Nephron progenitor cell (in vitro differentiated cells): Measurements from ENCODE around the gene MARK2.
"Not testable (repeated sequence)": the region's sequence is repeated elsewhere in the genome, so short reads cannot be mapped to it uniquely, and the experiment has no call there.

Experiments
- DNase-seq: peaks from one replicate; pipeline ENCODE4 v3.0.0; 2021
- H3K27ac Mint-ChIP-seq: 2 replicates; pipeline ENCODE4 v1.8.0; 2021; ENCODE audit warnings: mild to moderate bottlenecking, moderate library complexity, mixed read lengths
- H3K27me3 Mint-ChIP-seq: 2 replicates; pipeline ENCODE4 v1.8.0; 2021; ENCODE audit warnings: mild to moderate bottlenecking, low read depth, mixed read lengths; ENCODE audit not compliant: poor library complexity
- H3K36me3 Mint-ChIP-seq: 2 replicates; pipeline ENCODE4 v1.8.0; 2021; ENCODE audit warnings: low read depth, mixed read lengths
- H3K4me1 Mint-ChIP-seq: 2 replicates; pipeline ENCODE4 v1.8.0; 2021; ENCODE audit warnings: mixed read lengths
- H3K4me3 Mint-ChIP-seq: 2 replicates; pipeline ENCODE4 v1.8.0; 2021; ENCODE audit warnings: mild to moderate bottlenecking, moderate library complexity, mixed read lengths
- H3K9me3 Mint-ChIP-seq: 2 replicates; pipeline ENCODE4 v1.8.0; 2021; ENCODE audit warnings: mild to moderate bottlenecking, moderate library complexity, mixed read lengths
- CTCF ChIP-seq: fragments of 200-600 bp; sonication (generic); IDR thresholded peaks from 2 replicates; pipeline ENCODE4 v1.5.0; 2021; ENCODE audit warnings: antibody characterized with exemption

MARK2 gene

GRCh38 chr11:63802637-63803414 is 36.1 kb upstream of the MARK2 start:
- TF ChIP-seq CTCF = no peak
- H3K4me1 Mint-ChIP-seq = peaks cover 9% of the 10 kb centered on the region
- H3K9me3 Mint-ChIP-seq = peaks cover 10% of the 10 kb centered on the region
- peaks cover 30% of the 10 kb centered on the region for H3K27me3 Mint-ChIP-seq
- H3K27ac Mint-ChIP-seq = no peak overlapping the region
- DNase-seq = no peak
- peaks cover 5% of the 10 kb centered on the region for H3K36me3 Mint-ChIP-seq
- H3K4me3 Mint-ChIP-seq = peak overlapping the region; percentile 25

GRCh38 chr11:63804259-63804658 is 34.7 kb upstream of the MARK2 start:
- Mint-ChIP-seq H3K27me3 (peaks cover 20% of the 10 kb centered on the region), H3K27ac (no peak overlapping the region), H3K4me1 (peaks cover 9% of the 10 kb centered on the region), H3K4me3 (no peak overlapping the region), H3K36me3 (peaks cover 5% of the 10 kb centered on the region), H3K9me3 (peaks cover 5% of the 10 kb centered on the region)
- no peak for TF ChIP-seq CTCF
- no peak for DNase-seq

DNA sequence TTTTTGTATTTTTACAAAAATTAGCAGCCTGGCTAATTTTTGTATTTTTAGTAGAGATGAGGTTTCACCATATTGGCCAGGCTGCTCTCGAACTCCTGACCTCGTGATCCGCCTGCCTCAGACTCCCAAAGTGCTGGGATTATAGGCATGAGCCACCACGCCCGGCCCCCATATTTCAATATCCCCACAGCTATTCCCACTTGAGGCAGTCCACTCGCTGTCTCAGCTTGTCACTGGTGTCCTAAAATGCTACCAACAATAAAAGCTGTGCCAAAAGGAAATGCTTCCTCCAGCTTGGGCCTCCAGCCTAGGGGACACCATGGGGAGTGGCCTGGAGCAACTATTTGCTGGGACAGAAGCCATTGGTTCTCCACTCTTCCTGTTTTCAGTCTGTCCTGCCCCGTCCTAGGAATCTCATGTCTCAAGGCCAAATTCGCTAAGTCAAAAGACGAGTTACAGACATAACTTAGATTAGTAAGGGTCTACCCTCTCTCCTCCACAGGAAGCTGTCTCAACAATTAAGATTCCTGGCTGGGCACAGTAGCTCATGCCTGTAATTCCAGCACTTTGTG is 33.0 kb upstream of the MARK2 start:
- peaks cover 9% of the 10 kb centered on the region for H3K4me1 Mint-ChIP-seq
- H3K9me3 Mint-ChIP-seq = peaks cover 5% of the 10 kb centered on the region
- H3K27me3 Mint-ChIP-seq = peaks cover 6% of the 10 kb centered on the region
- peaks cover 5% of the 10 kb centered on the region for H3K36me3 Mint-ChIP-seq
- no peak overlapping the region for H3K4me3 Mint-ChIP-seq
- TF ChIP-seq CTCF = no peak
- no peak for DNase-seq
- H3K27ac Mint-ChIP-seq = peak overlapping the region; percentile 19

GRCh38 chr11:63810383-63810782 is 28.5 kb upstream of the MARK2 start:
- H3K9me3 Mint-ChIP-seq, H3K36me3 Mint-ChIP-seq, H3K27me3 Mint-ChIP-seq, DNase-seq, H3K27ac Mint-ChIP-seq, H3K4me3 Mint-ChIP-seq: not testable (repeated sequence)
- H3K4me1 Mint-ChIP-seq = peaks cover 30% of the 10 kb centered on the region

DNA sequence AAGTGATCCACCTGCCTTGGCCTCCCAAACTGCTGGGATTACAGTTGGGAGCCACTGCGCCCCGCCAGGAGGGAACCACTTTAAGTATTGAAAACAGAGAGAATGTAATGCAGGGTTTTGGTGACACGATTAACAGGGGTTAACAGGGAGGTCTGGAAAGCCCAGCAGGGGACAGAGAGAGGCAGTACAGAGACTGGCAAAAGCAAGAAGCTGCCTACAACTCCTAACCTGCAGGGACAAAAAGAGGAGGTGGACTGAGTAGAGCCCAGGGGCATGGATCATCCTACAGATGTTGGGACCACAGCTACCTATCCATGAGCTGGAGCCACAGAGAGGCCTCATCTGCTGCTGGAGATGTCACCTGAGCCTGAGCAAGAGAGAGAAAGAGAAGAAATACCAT is 27.4 kb upstream of the MARK2 start:
- TF ChIP-seq CTCF = no peak
- peak overlapping the region; percentile 45 for H3K4me3 Mint-ChIP-seq
- no peaks in the 10 kb centered on the region for H3K27me3 Mint-ChIP-seq
- H3K27ac Mint-ChIP-seq = no peak overlapping the region
- H3K9me3 Mint-ChIP-seq = no peaks in the 10 kb centered on the region
- peaks cover 41% of the 10 kb centered on the region for H3K4me1 Mint-ChIP-seq
- peaks cover 18% of the 10 kb centered on the region for H3K36me3 Mint-ChIP-seq
- no peak for DNase-seq

DNA sequence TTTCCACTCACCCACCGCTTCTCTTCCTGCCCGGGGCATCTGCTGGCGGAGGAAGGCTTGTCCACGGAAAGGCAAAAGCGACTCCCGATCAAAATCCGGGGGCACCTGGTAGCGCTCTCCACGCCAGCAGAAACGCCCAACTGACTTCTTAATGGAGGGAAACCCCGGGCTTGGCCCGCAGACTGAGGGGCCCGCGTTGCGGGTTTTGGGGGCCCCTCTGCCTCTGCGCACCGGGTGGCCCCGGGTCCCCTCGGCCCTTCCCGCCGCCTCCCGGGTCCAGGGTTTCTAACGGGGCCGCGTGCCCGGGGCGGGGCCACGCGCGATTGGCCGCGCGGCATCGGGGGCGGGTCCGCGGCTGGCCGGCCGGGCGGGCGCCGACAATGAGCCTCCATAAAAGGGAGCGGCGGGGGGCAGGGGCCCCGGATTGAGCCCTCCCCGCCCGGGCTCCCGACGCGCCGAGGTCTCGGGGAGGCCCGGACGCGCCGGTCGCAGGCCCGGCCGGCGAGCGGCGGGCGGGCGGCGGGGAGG is 25.8 kb upstream of the MARK2 start, which contains the start of gene SPINDOC:
SPINDOC (plus strand) TSS at position 422 of the 528 bp plus-strand sequence. CDS start 231 bp downstream, outside the sequence.
- no peak within 1 kb of the TSS for H3K27ac Mint-ChIP-seq
- peak within 1 kb of the TSS; percentile 91 for H3K4me3 Mint-ChIP-seq
- no peaks in the 10 kb centered on the region for H3K9me3 Mint-ChIP-seq
- peaks cover 32% of the 10 kb centered on the region for H3K36me3 Mint-ChIP-seq
- DNase-seq = peak; percentile 81
- peaks cover 41% of the 10 kb centered on the region for H3K4me1 Mint-ChIP-seq
- TF ChIP-seq CTCF = no peak
- H3K27me3 Mint-ChIP-seq = no peaks in the 10 kb centered on the region
